LoVo (cell line): ENCODE data around the gene ISCA1.
"Not testable (repeated sequence)": the region's sequence is repeated elsewhere in the genome, so short reads cannot be mapped to it uniquely, and the experiment has no call there.

ENCODE experiments used
- DNase-seq: peaks from one replicate; pipeline ENCODE4 v3.0.0-alpha.2; 2016; ENCODE audit warnings: low spot score

The ISCA1 gene

GRCh38 chr9:86282077-86282978 is at the start of gene ISCA1:
Gene ISCA1 (minus strand): TSS chr9:86282538. CDS start chr9:86282458, 80 bp downstream.
- peak; percentile 92 for DNase-seq

GRCh38 chr9:86330186-86330585 is 47.8 kb upstream of the ISCA1 start:
- DNase-seq: no peak

GRCh38 chr9:86329649-86330048 is 47.3 kb upstream of the ISCA1 start:
- DNase-seq: no peak

GRCh38 chr9:86328156-86328555 is 45.8 kb upstream of the ISCA1 start:
- DNase-seq: no peak

GRCh38 chr9:86326536-86326935 is 44.2 kb upstream of the ISCA1 start:
- no peak for DNase-seq

GRCh38 chr9:86324901-86325300 is 42.6 kb upstream of the ISCA1 start:
- no peak for DNase-seq

- no peak for DNase-seq
Measured at GRCh38 chr9:86324308-86324707, 42.0 kb upstream of the ISCA1 start.

GRCh38 chr9:86322973-86323644 is 40.8 kb upstream of the ISCA1 start:
- no peak for DNase-seq

- peak; percentile 4 for DNase-seq
Measured at GRCh38 chr9:86321373-86321772, 39.0 kb upstream of the ISCA1 start.

GRCh38 chr9:86318187-86318586 is 35.8 kb upstream of the ISCA1 start:
- no peak for DNase-seq

GRCh38 chr9:86315078-86315477 is 32.7 kb upstream of the ISCA1 start:
- DNase-seq: no peak

- DNase-seq: not testable (repeated sequence)
Measured at GRCh38 chr9:86312959-86313358, 30.6 kb upstream of the ISCA1 start.

GRCh38 chr9:86308687-86309086 is 26.3 kb upstream of the ISCA1 start:
- no peak for DNase-seq

- no peak for DNase-seq
Measured at GRCh38 chr9:86304236-86304730, 21.9 kb upstream of the ISCA1 start.

- no peak for DNase-seq
Measured at GRCh38 chr9:86303316-86303975, 21.1 kb upstream of the ISCA1 start.

- DNase-seq: no peak
Measured at GRCh38 chr9:86301686-86302085, 19.3 kb upstream of the ISCA1 start.

GRCh38 chr9:86300701-86301100 is 18.4 kb upstream of the ISCA1 start:
- no peak for DNase-seq

- no peak for DNase-seq
Measured at GRCh38 chr9:86298873-86299272, 16.5 kb upstream of the ISCA1 start.

- DNase-seq: not testable (repeated sequence)
Measured at GRCh38 chr9:86290341-86290740, 8.0 kb upstream of the ISCA1 start.

- DNase-seq: no peak
Measured at GRCh38 chr9:86288499-86289198, 6.3 kb upstream of the ISCA1 start.

GRCh38 chr9:86287013-86287412 is 4.7 kb upstream of the ISCA1 start:
- DNase-seq: no peak

- no peak for DNase-seq
Measured at GRCh38 chr9:86286278-86286677, 3.9 kb upstream of the ISCA1 start.
